Astrocyte of the cerebellum (primary cell): ENCODE measurements around the gene PRDM16.

Experiments used
- DNase-seq: peaks from one replicate; pipeline ENCODE4 v3.0.0-alpha.2; 2011; ENCODE audit warnings: low read depth
- H3K4me3 ChIP-seq: 2 replicates; pipeline ENCODE4 v1.5.1; 2011; ENCODE audit warnings: mild to moderate bottlenecking, low read depth, low read length, moderate library complexity
- CTCF ChIP-seq: IDR thresholded peaks from 2 replicates; pipeline ENCODE4 v1.5.1; 2012; ENCODE audit warnings: low read length, low read depth, moderate library complexity, mild to moderate bottlenecking; ENCODE audit errors: missing control alignments
- in situ Hi-C: cut with HindIII; loops from 2 replicates; pipeline ENCODE4 v1.10.0; 2017; ENCODE audit warnings: low sequenced_read_pairs

Gene PRDM16

GRCh38 chr1:3417934-3418333 lies 348.9 kb downstream of the PRDM16 start:
- DNase-seq: no peak
- in situ Hi-C loops: no loop called here
- H3K4me3 ChIP-seq: no peak overlapping the region
- TF ChIP-seq CTCF: no peak

- no peak for TF ChIP-seq CTCF
- H3K4me3 ChIP-seq: no peak overlapping the region
- in situ Hi-C loops: no loop called here
- DNase-seq: no peak
Measured at GRCh38 chr1:3418600-3418999, 349.6 kb downstream of the PRDM16 start.

GRCh38 chr1:3419415-3420204 lies 350.6 kb downstream of the PRDM16 start:
- TF ChIP-seq CTCF: no peak
- in situ Hi-C loops: loop anchor here (5.0 to 10.0 kb wide), 4 partner anchors 347 to 1225 kb away; partner anchors contain the start of gene FAAP20
- H3K4me3 ChIP-seq: no peak overlapping the region
- no peak for DNase-seq

DNA sequence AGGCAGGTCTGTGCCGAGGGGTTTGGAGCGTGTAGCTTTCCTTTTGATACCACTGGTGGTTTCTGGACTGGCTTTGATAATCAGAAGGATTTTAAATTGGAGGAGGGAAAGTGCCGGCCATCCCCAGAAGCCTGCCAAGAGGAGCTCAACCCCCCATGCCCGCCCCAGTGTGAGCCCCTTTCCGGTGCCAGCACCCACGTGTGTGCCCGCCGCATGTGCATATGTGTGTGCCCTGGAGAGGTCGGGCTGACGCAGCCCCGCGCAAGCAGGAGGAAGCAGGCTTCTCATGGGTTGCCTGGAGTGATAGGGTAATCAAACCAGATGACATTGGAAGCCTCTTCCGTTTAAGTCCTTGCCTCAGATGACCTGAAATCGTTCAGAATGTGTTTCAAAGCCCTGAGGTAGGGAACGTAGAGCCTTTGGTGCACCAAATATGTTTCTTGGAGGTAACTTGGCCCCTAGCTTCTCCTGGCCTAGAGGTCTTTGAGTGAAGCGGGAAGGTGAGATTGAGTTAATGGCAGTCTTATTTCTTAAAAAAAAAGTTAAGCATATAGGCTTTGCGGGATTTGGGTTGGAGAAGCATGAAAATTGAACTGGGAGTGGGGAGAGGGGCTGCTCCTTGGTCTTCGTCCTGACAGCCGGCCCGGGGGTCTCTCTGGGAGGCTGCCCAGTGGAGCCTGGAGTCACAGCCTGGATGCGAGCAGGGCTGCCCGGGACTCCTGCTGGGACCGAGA lies 351.4 kb downstream of the PRDM16 start:
- DNase-seq: no peak
- TF ChIP-seq CTCF: no peak
- H3K4me3 ChIP-seq: no peak overlapping the region
- in situ Hi-C loops: loop anchor here (5.0 to 10.0 kb wide), 4 partner anchors 348 to 1226 kb away; partner anchors contain the start of gene FAAP20

DNA sequence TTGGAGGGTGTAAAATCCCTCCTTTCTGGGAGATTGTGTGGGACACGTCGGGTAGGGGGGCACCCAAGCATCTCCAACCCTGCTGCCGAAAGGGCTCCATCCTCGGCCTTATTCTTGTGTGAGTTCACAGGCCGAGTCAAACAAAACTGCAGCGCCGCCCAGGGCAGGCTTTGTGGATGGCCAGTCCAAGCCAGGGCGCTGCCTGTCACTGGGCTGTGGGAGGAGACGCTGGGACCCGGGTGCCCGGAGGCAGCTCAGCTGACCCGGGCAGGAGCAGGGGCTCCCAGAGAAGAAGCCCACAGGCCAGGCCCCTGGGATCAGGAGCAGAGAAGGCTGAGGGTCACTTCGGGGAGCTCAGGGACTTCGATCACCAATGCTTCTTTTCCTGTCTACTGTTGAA lies 353.6 kb downstream of the PRDM16 start:
- no peak for TF ChIP-seq CTCF

GRCh38 chr1:3423245-3423829 lies 354.3 kb downstream of the PRDM16 start:
- no peak for TF ChIP-seq CTCF
- in situ Hi-C loops: loop anchor here (5.0 to 10.0 kb wide), 4 partner anchors 351 to 1229 kb away; partner anchors contain the start of gene FAAP20
- no peak for DNase-seq
- H3K4me3 ChIP-seq: no peak overlapping the region

More for the DNA sequence above, 353.6 kb downstream of the PRDM16 start:
- in situ Hi-C loops: loop anchor here (5.0 to 10.0 kb wide), 4 partner anchors 350 to 1228 kb away; partner anchors contain the start of gene FAAP20
- DNase-seq: no peak
- H3K4me3 ChIP-seq: no peak overlapping the region
